Fibroblast of lung (primary cell): ENCODE data around the gene HSPA12B. TPM values are rescaled to one million over a fixed set of nuclear protein-coding genes. Genes with fewer than 3 reads are reported as not detected.

Experiments used
- DNase-seq, 2 donors: peaks; one replicate each; pipeline versions ENCODE4 v3.0.0 to v3.0.0-alpha.2; 2010; ENCODE audit warnings: low read depth in 2 of 2
- H2AFZ ChIP-seq: 2 replicates; pipeline ENCODE4 v1.5.1; 2012; ENCODE audit warnings: low read length, control low read depth, inconsistent platforms
- H3K27ac ChIP-seq: 2 replicates; pipeline ENCODE4 v1.5.1; 2011; ENCODE audit warnings: low read length, control low read depth; ENCODE audit not compliant: insufficient read depth
- H3K27me3 ChIP-seq: 2 replicates; pipeline ENCODE4 v1.5.1; 2011; ENCODE audit warnings: mild to moderate bottlenecking, low read length; ENCODE audit not compliant: control insufficient read depth, insufficient read depth
- H3K36me3 ChIP-seq: 2 replicates; pipeline ENCODE4 v1.5.1; 2011; ENCODE audit warnings: low read length; ENCODE audit not compliant: control insufficient read depth, insufficient read depth
- H3K4me1 ChIP-seq: 2 replicates; pipeline ENCODE4 v1.5.1; 2011; ENCODE audit warnings: low read length; ENCODE audit not compliant: control insufficient read depth, insufficient read depth; ENCODE audit errors: extremely low read depth
- H3K4me2 ChIP-seq: 2 replicates; pipeline ENCODE4 v1.5.1; 2011; ENCODE audit warnings: low read length, control low read depth; ENCODE audit not compliant: insufficient read depth; ENCODE audit errors: extremely low read depth
- H3K4me3 ChIP-seq, 4 experiments: fragments of 200-600 bp in 1 of 4; sonication (generic) in 1 of 4; replicated peaks in 1 of 4; 2 replicates each; pipeline ENCODE4 v1.5.1; 2011 to 2016; ENCODE audit warnings: low read length in 4 of 4, low read depth in 3 of 4, mild to moderate bottlenecking in 3 of 4, control low read depth in 2 of 4, inconsistent platforms in 1 of 4, mixed read lengths in 1 of 4; ENCODE audit not compliant: insufficient read depth in 1 of 4; ENCODE audit errors: control extremely low read depth in 1 of 4
- H3K79me2 ChIP-seq: 2 replicates; pipeline ENCODE4 v1.5.1; 2012; ENCODE audit warnings: mild to moderate bottlenecking, low read length, inconsistent platforms; ENCODE audit not compliant: control insufficient read depth, insufficient read depth
- H3K9ac ChIP-seq: 2 replicates; pipeline ENCODE4 v1.5.1; 2011; ENCODE audit warnings: mild to moderate bottlenecking, low read length, control low read depth; ENCODE audit not compliant: insufficient read depth
- H3K9me3 ChIP-seq: 2 replicates; pipeline ENCODE4 v1.5.1; 2012; ENCODE audit warnings: low read depth, low read length; ENCODE audit not compliant: control insufficient read depth, insufficient read depth
- H4K20me1 ChIP-seq: 2 replicates; pipeline ENCODE4 v1.5.1; 2011; ENCODE audit warnings: low read length; ENCODE audit not compliant: control insufficient read depth, insufficient read depth; ENCODE audit errors: extremely low read depth
- EZH2 ChIP-seq: IDR thresholded peaks from 2 replicates; pipeline ENCODE4 v1.5.1; 2012; ENCODE audit warnings: low read length, control low read depth, mild to moderate bottlenecking; ENCODE audit errors: missing control alignments
- polyA plus RNA-seq, 2 donors: library from polyadenylated mRNA; depleted of rRNA in 1 of 2; stranded (reverse) in 1 of 2; unstranded in 1 of 2; fragments of >200 nt; gene quantifications; 2 replicates each; pipeline ENCODE4 v1.2.1, GENCODE V29; 2011 to 2012; ENCODE audit warnings: missing spikeins in 1 of 2
- total RNA-seq: library from RNA; depleted of rRNA; stranded (reverse); fragments of >200 nt; gene quantifications from 2 replicates; pipeline ENCODE4 v1.2.1, GENCODE V29; 2014
- TF ChIP-seq, protein P1 (sequence below), 2 donors: IDR thresholded peaks in 1 of 2; conservative IDR thresholded peaks in 1 of 2; 1 replicate in 1 of 2; 2 replicates in 1 of 2; pipeline ENCODE4 v1.5.1; 2011 to 2012; ENCODE audit warnings: low read length in 2 of 2, control low read depth in 1 of 2, inconsistent platforms in 1 of 2, low read depth in 1 of 2, mild to moderate bottlenecking in 1 of 2

Gene HSPA12B
- total and polyA plus RNA-seq, 2 donors (not counting 1 experiment from before 2014, with no cell fraction given) = 0.02 to 0.17 TPM

DNA sequence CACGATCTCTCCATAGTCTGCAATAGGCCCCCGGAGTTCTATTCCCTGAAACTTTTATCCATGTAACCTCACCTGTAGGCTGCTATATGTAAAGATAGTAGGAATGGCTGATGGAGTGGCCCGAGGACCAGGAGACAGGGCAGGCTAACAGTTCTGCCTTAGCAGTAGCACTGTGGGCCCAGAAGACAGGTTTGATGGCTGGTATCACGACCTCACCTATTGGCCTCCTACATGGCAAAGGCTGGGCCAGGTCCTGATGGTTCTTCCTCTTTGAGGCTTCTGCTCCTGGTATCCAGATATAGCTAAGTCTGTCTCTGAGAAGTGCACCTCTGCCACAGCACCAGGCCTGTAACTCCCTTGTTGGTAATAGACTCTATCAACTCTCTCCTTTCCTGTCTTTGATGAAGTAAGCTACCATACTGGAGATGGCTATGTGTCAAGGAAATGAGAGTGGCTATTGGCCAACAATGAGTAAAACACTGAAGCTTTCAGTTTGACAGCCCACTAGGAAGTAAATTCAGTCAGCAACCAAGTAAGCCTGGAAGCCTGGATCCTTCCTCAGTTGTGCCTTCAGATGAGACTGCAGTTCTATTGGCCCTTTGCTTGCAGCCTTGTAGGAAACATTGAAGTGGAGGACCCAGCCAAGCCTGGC is 43.1 kb downstream of the HSPA12B start:
- no peak overlapping the region for H3K4me3 ChIP-seq
- DNase-seq = no peak
- no peaks in the 10 kb centered on the region for H3K27me3 ChIP-seq

DNA sequence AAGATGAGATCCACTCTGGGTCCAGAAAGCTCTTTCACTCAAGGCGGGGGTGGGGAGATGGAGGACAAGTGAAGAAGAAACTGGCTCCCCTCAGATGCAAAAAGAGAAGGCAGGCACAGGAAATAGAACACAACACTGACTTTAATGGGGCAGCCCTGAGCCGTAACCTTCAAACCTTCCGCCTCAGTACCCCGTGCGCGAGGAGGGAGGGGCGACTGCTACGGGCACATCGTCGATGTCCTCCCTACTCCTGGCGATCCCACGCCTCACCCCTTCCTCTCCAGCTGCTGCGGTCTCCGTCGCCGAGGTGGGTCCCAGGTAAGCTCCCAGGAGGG is 44.9 kb downstream of the HSPA12B start:
- no peak for TF ChIP-seq EZH2
- TF ChIP-seq, protein P1, sequence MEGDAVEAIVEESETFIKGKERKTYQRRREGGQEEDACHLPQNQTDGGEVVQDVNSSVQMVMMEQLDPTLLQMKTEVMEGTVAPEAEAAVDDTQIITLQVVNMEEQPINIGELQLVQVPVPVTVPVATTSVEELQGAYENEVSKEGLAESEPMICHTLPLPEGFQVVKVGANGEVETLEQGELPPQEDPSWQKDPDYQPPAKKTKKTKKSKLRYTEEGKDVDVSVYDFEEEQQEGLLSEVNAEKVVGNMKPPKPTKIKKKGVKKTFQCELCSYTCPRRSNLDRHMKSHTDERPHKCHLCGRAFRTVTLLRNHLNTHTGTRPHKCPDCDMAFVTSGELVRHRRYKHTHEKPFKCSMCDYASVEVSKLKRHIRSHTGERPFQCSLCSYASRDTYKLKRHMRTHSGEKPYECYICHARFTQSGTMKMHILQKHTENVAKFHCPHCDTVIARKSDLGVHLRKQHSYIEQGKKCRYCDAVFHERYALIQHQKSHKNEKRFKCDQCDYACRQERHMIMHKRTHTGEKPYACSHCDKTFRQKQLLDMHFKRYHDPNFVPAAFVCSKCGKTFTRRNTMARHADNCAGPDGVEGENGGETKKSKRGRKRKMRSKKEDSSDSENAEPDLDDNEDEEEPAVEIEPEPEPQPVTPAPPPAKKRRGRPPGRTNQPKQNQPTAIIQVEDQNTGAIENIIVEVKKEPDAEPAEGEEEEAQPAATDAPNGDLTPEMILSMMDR (conservative IDR thresholded peaks at IDR 0.05 in 1 of 2, IDR thresholded peaks at IDR 0.05 in 1 of 2; ENCODE audit: low read depth in 1 of 2, low read length in 2 of 2) = no peak
- no peak overlapping the region for H3K27ac ChIP-seq
- no peak overlapping the region for H3K9ac ChIP-seq
- H3K4me3 ChIP-seq = peak overlapping the region; percentile 26 to 60 (median 45)
- peaks cover 6% of the 10 kb centered on the region for H3K4me1 ChIP-seq
- H3K9me3 ChIP-seq = no peaks in the 10 kb centered on the region
- peak overlapping the region; percentile 90 for H2AFZ ChIP-seq
- DNase-seq = no peak
- peak overlapping the region; percentile 95 for H3K4me2 ChIP-seq
- H3K27me3 ChIP-seq = no peaks in the 10 kb centered on the region
- no peaks in the 10 kb centered on the region for H3K79me2 ChIP-seq
- H4K20me1 ChIP-seq = no peaks in the 10 kb centered on the region
- no peaks in the 10 kb centered on the region for H3K36me3 ChIP-seq

More for the DNA sequence above, 43.1 kb downstream of the HSPA12B start:
- Histone ChIP-seq H3K9me3 (no peaks in the 10 kb centered on the region), H3K36me3 (no peaks in the 10 kb centered on the region), H4K20me1 (no peaks in the 10 kb centered on the region), H2AFZ (no peak overlapping the region), H3K4me2 (no peak overlapping the region), H3K4me1 (peaks cover 2% of the 10 kb centered on the region), H3K27ac (no peak overlapping the region), H3K79me2 (no peaks in the 10 kb centered on the region), H3K9ac (no peak overlapping the region)
- TF ChIP-seq EZH2 = no peak
- TF ChIP-seq, protein P1 (conservative IDR thresholded peaks at IDR 0.05 in 1 of 2, IDR thresholded peaks at IDR 0.05 in 1 of 2; ENCODE audit: low read depth in 1 of 2, low read length in 2 of 2) = no peak

DNA sequence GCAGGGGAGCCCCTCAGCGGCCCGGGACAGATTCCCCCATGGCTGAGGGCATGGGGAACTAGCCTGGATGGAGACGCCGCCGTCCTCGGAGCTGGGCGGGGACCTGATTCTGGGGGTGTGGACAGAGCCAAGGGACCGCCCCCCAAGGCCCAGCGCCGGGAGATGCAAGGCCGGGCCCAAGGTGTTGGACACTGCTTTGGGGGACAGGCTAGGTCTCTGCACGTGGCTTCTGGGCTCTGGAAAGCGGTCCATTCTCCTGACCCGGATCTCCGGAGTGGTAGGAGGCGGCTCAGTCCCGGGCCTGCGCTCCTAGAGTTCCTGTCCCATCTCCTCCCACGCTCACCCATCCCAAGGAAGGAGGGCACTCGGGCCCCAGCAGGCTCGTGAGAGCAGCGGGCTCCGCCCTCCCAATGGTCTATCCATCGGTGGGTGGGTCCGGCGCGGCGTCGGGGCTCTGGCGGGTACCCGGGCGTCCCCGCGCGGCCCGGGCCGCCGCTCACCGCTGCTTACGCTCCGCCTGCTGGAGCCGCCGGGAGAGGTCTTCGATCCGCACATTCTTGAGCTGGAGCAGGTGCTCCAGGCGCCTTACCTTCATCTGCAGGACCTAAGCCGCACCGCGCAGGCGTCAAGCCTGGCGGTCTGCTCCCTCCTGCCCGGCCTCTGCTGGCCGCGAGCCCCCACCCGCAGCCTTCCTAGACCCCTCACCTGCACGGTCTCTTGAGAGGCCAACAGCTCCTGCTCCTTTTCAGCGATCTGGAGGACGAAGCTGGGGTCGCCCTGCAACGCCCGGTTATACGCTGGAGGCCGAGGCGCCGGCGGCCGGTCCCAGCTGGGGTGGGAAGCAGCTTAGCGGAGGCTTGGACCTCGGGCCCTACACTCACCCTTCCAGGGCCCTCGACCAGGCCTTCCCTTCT is 45.5 kb downstream of the HSPA12B start:
- Histone ChIP-seq H3K79me2 (peaks cover under 1% of the 10 kb centered on the region), H3K4me2 (peak overlapping the region; percentile 95), H3K4me3 (peak overlapping the region; percentile 26 to 60 (median 45)), H3K4me1 (peaks cover 6% of the 10 kb centered on the region), H3K9ac (no peak overlapping the region), H3K27me3 (no peaks in the 10 kb centered on the region), H2AFZ (peak overlapping the region; percentile 90), H3K36me3 (no peaks in the 10 kb centered on the region), H4K20me1 (no peaks in the 10 kb centered on the region), H3K9me3 (no peaks in the 10 kb centered on the region), H3K27ac (no peak overlapping the region)
- peak; percentile 33 for TF ChIP-seq EZH2
- TF ChIP-seq, protein P1 (conservative IDR thresholded peaks at IDR 0.05 in 1 of 2, IDR thresholded peaks at IDR 0.05 in 1 of 2; ENCODE audit: low read depth in 1 of 2, low read length in 2 of 2) = peak in 1 of 2 donors; percentile 3
- DNase-seq = peak in 1 of 2 donors; percentile 33
